Endothelial cell of umbilical vein (primary cell): ENCODE results near the gene TPRG1L. TPM values are rescaled to one million over a fixed set of nuclear protein-coding genes. Genes with fewer than 3 reads are reported as not detected.

ENCODE experiments used
- BruUV-seq: library from RNA; stranded (reverse); fragments of 400-500 nt; replicated peaks from 2 replicates; lab custom pipeline; 2021; lab: Mats Ljungman, UMichigan
- CTCF ChIA-PET: fragments of 300-600, 350-600 bp; sonication (Branson Sonifier 250); formaldehyde crosslinking; loops from one replicate; lab custom pipeline; 2021; ENCODE audit warnings: antibody characterized with exemption, inconsistent platforms; lab: Charles Lee
- POLR2A ChIA-PET: fragments of 300-600, 350-600 bp; sonication (Branson Sonifier 250); formaldehyde crosslinking; loops from one replicate; lab custom pipeline; 2021; ENCODE audit warnings: antibody characterized with exemption, inconsistent platforms; lab: Charles Lee
- DNase-seq: peaks from one replicate; pipeline ENCODE4 v3.0.0-alpha.2; 2011; ENCODE audit warnings: low read depth, low spot score
- FAIRE-seq: peaks from 2 replicates; lab custom pipeline; 2011; peaks lifted over from hg19 to GRCh38; lab: Jason Lieb, UNC
- H2AFZ ChIP-seq: 2 replicates; pipeline ENCODE4 v1.6.0; 2012; ENCODE audit warnings: low read depth, low read length, control low read depth, inconsistent platforms
- H3K27ac ChIP-seq: 2 replicates; pipeline ENCODE4 v1.5.1; 2011; ENCODE audit warnings: low read depth, mild to moderate bottlenecking, control low read depth, low read length, moderate library complexity; ENCODE audit not compliant: insufficient read depth
- H3K27me3 ChIP-seq, 2 experiments: 2 replicates each; pipeline versions ENCODE4 v1.6.0 to v1.6.1; 2011; ENCODE audit warnings: low read length in 2 of 2, mixed read lengths in 1 of 2; ENCODE audit not compliant: control insufficient read depth in 2 of 2, insufficient read depth in 2 of 2
- H3K36me3 ChIP-seq, 2 experiments: 2 replicates in 1 of 2; 3 replicates in 1 of 2; pipeline ENCODE4 v1.5.1; 2011; ENCODE audit warnings: low read length in 2 of 2, mild to moderate bottlenecking in 1 of 2, moderate library complexity in 1 of 2; ENCODE audit not compliant: control insufficient read depth in 2 of 2, insufficient read depth in 2 of 2; ENCODE audit errors: extremely low read depth in 1 of 2
- H3K4me1 ChIP-seq: 3 replicates; pipeline ENCODE4 v1.5.1; 2011; ENCODE audit warnings: mild to moderate bottlenecking, low read length; ENCODE audit not compliant: control insufficient read depth, insufficient read depth; ENCODE audit errors: extremely low read depth
- H3K4me2 ChIP-seq: 2 replicates; pipeline ENCODE4 v1.6.1; 2011; ENCODE audit warnings: low read length, control low read depth, mixed read lengths; ENCODE audit not compliant: insufficient read depth
- H3K4me3 ChIP-seq, 3 experiments: fragments of 200-600 bp in 1 of 3; sonication (generic), shearing (Covaris generic) in 1 of 3; replicated peaks in 1 of 3; 2 replicates each; pipeline ENCODE4 v1.5.1; 2011 to 2016; ENCODE audit warnings: control low read depth in 3 of 3, low read length in 3 of 3, mild to moderate bottlenecking in 2 of 3, inconsistent platforms in 1 of 3, low read depth in 1 of 3, moderate library complexity in 1 of 3; ENCODE audit not compliant: insufficient read depth in 1 of 3
- H3K79me2 ChIP-seq: 2 replicates; pipeline ENCODE4 v1.6.0; 2012; ENCODE audit warnings: low read length, inconsistent platforms; ENCODE audit not compliant: control insufficient read depth, insufficient read depth
- H3K9ac ChIP-seq: replicated peaks from 2 replicates; pipeline ENCODE3; 2011; ENCODE audit warnings: low read length, control low read depth; ENCODE audit not compliant: insufficient read depth; ENCODE audit errors: extremely low read depth
- H3K9me1 ChIP-seq: replicated peaks from 3 replicates; pipeline ENCODE4 v1.6.0; 2011; ENCODE audit warnings: mild to moderate bottlenecking, low read length; ENCODE audit not compliant: control insufficient read depth, insufficient read depth; ENCODE audit errors: extremely low read depth
- H3K9me3 ChIP-seq: replicated peaks from 2 replicates; pipeline ENCODE4 v1.5.1; 2012; ENCODE audit warnings: low read length, inconsistent platforms; ENCODE audit not compliant: control insufficient read depth, insufficient read depth
- H4K20me1 ChIP-seq: replicated peaks from 2 replicates; pipeline ENCODE3; 2011; ENCODE audit warnings: mild to moderate bottlenecking, low read length; ENCODE audit not compliant: control insufficient read depth, insufficient read depth; ENCODE audit errors: extremely low read depth
- EZH2 ChIP-seq: IDR thresholded peaks from 2 replicates; pipeline ENCODE4 v1.6.1; 2012; ENCODE audit warnings: borderline replicate concordance, low read depth, mild to moderate bottlenecking, moderate library complexity, low read length, inconsistent platforms; ENCODE audit not compliant: severe bottlenecking
- FOS ChIP-seq: IDR thresholded peaks from 2 replicates; pipeline ENCODE4 v1.6.1; 2011; ENCODE audit warnings: mild to moderate bottlenecking, low read length, moderate library complexity, borderline replicate concordance; ENCODE audit not compliant: insufficient read depth
- GATA2 ChIP-seq: IDR thresholded peaks from 2 replicates; pipeline ENCODE4 v1.7.0; 2011; ENCODE audit warnings: low read depth, mild to moderate bottlenecking, moderate library complexity, mixed read lengths, low read length; ENCODE audit not compliant: insufficient read length, insufficient read depth
- JUN ChIP-seq: IDR thresholded peaks from 2 replicates; pipeline ENCODE4 v1.6.1; 2011; ENCODE audit warnings: borderline replicate concordance, low read depth; ENCODE audit not compliant: insufficient read length, insufficient read depth
- MAX ChIP-seq: IDR thresholded peaks from 2 replicates; pipeline ENCODE4 v1.6.1; 2011; ENCODE audit not compliant: insufficient read depth, insufficient read length
- MYC ChIP-seq: IDR thresholded peaks from one replicate; pipeline ENCODE4 v1.6.1; 2011; ENCODE audit warnings: mild to moderate bottlenecking, low read depth, low read length
- POLR2A ChIP-seq: IDR thresholded peaks from 2 replicates; pipeline ENCODE4 v1.6.1; 2012; ENCODE audit warnings: low read depth, mild to moderate bottlenecking, control low read depth, low read length
- POLR2AphosphoS5 ChIP-seq: IDR thresholded peaks from 2 replicates; pipeline ENCODE4 v1.6.1; 2012; ENCODE audit warnings: low read depth, mild to moderate bottlenecking, control low read depth, low read length, moderate library complexity; ENCODE audit not compliant: insufficient read depth
- dilution Hi-C: fragments of 300-500 bp; cut with MboI; formaldehyde crosslinking; loops from one replicate; pipeline ENCODE4 v1.15.0; 2019; ENCODE audit warnings: low sequenced_read_pairs; ENCODE audit not compliant: extremely low pct_ligation_motif_present
- intact Hi-C: fragments of 100-400 bp; cut with micrococcal nuclease; formaldehyde crosslinking; loops from one replicate; pipeline ENCODE4 v1.10.0; 2022
- polyA plus RNA-seq, 4 experiments: library from polyadenylated mRNA; depleted of rRNA in 3 of 4; stranded (reverse) in 3 of 4; unstranded in 1 of 4; fragments of >200 nt; gene quantifications; 2 replicates each; pipeline versions ENCODE4 v1.2.1 to v1.2.3, GENCODE V29; 2011 to 2012; ENCODE audit warnings: missing spikeins in 1 of 4
- total RNA-seq: library from RNA; stranded (reverse); gene quantifications from 2 replicates; pipeline ENCODE4 v1.2.3, GENCODE V29; 2021
- TF ChIP-seq, protein P1 (sequence below), 2 donors: IDR thresholded peaks; 1 replicate in 1 of 2; 2 replicates in 1 of 2; pipeline ENCODE4 v1.5.1; 2011; ENCODE audit warnings: low read length in 2 of 2, mild to moderate bottlenecking in 2 of 2, moderate library complexity in 2 of 2, control low read depth in 1 of 2, inconsistent platforms in 1 of 2, low read depth in 1 of 2; ENCODE audit not compliant: insufficient read depth in 1 of 2; ENCODE audit errors: extremely low read depth in 1 of 2

The TPRG1L gene
- total and polyA plus RNA-seq, 2 donors (not counting 3 experiments of a cell fraction or from before 2014, with no cell fraction given) = 52.3 to 53.8 TPM

- Histone ChIP-seq H3K27me3 (no peaks in the 10 kb centered on the region), H4K20me1 (no peaks in the 10 kb centered on the region), H3K36me3 (peaks cover 0 to 14% of the 10 kb centered on the region in 2 experiments), H3K9ac (no peak overlapping the region), H2AFZ (no peak overlapping the region), H3K4me2 (no peak overlapping the region), H3K79me2 (peaks cover 2% of the 10 kb centered on the region), H3K9me1 (no peaks in the 10 kb centered on the region), H3K4me1 (peaks cover 6% of the 10 kb centered on the region), H3K27ac (no peak overlapping the region), H3K9me3 (no peaks in the 10 kb centered on the region), H3K4me3 (no peak overlapping the region)
- dilution Hi-C loops = no loop called here
- POLR2A ChIA-PET = no interaction called here
- no peak for TF ChIP-seq MAX
- no peak for TF ChIP-seq FOS
- no peak for TF ChIP-seq GATA2
- no peak for TF ChIP-seq EZH2
- no peak for TF ChIP-seq POLR2AphosphoS5
- TF ChIP-seq POLR2A = no peak
- TF ChIP-seq, protein P1, sequence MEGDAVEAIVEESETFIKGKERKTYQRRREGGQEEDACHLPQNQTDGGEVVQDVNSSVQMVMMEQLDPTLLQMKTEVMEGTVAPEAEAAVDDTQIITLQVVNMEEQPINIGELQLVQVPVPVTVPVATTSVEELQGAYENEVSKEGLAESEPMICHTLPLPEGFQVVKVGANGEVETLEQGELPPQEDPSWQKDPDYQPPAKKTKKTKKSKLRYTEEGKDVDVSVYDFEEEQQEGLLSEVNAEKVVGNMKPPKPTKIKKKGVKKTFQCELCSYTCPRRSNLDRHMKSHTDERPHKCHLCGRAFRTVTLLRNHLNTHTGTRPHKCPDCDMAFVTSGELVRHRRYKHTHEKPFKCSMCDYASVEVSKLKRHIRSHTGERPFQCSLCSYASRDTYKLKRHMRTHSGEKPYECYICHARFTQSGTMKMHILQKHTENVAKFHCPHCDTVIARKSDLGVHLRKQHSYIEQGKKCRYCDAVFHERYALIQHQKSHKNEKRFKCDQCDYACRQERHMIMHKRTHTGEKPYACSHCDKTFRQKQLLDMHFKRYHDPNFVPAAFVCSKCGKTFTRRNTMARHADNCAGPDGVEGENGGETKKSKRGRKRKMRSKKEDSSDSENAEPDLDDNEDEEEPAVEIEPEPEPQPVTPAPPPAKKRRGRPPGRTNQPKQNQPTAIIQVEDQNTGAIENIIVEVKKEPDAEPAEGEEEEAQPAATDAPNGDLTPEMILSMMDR (IDR thresholded peaks at IDR 0.05; ENCODE audit: extremely low read depth in 1 of 2, insufficient read depth in 1 of 2, low read depth in 1 of 2, low read length in 2 of 2) = no peak
- TF ChIP-seq MYC = no peak
- no peak for TF ChIP-seq JUN
- CTCF ChIA-PET = no interaction called here
- intact Hi-C loops = no loop called here
- DNase-seq (no peak), FAIRE-seq (no peak)
- no TSS peak for BruUV-seq
Observed at GRCh38 chr1:3644273-3644672, 19.5 kb downstream of the TPRG1L start.
